GM21576 (cell line): Measurements from ENCODE around the gene REXO5.
"Not testable (repeated sequence)": the region's sequence is repeated elsewhere in the genome, so short reads cannot be mapped to it uniquely, and the experiment has no call there.

ENCODE experiments used
- ATAC-seq: cut with Tn5 transposase; IDR thresholded peaks from one replicate; pipeline ENCODE4 v1.9.1; 2021; ENCODE audit warnings: mild to moderate bottlenecking, moderate library complexity; ENCODE audit not compliant: unreplicated experiment

REXO5 gene

GRCh38 chr16:20798364-20798763 lies 8.0 kb upstream of the REXO5 start:
- ATAC-seq, result no peak

- no peak for ATAC-seq
Observed at GRCh38 chr16:20799599-20799998, 6.7 kb upstream of the REXO5 start.

DNA sequence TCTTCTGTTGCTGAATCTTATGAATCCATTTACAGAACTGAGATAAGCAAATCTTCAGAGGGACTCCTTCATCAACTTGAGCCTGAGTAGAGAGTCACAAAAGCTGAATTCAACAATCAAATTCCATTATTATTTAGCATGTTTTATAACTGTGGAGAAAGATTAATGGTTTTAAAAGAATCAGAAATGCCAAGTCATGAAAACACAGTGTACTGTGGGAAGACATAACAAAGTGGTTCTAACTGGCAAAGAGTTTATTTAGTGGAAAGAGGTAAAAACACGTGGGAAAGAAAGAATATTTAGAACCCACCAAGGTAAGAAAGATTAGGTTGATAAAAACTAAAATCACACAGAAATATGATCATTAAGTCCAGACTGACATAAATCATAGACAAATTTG lies 5.0 kb upstream of the REXO5 start:
- no peak for ATAC-seq

GRCh38 chr16:20803192-20803560 lies 3.2 kb upstream of the REXO5 start:
- no peak for ATAC-seq

DNA sequence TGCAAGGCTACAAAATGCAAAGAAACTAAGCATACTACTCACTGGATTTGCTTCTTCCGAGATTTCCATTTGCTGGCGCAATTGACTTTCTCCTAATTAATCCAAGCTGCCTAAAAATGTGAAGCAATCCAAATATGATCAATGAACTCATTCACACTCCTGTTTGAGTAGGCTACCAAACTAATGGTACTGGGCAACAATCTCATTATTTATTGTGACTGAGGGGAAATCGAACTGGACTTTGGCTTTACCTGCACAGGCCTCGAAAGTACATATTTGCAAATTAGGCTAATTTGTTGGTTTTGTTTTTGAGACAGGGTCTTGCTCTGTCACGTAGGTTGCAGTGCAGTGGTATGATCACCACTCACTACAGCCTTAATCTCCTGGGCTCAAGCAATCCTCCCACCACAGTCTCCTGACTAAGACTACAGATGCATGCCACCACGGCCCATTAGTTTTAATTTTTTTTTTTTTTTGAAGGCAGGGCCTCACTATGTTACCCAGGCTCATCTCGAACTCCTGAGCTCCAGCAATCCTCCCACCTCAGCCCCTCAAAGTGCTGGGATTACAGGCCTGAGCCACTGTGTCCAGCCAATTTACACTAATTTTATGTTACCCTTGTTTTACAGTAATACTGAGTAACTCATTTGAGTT lies 2.6 kb upstream of the REXO5 start:
- ATAC-seq, result no peak

GRCh38 chr16:20805684-20806167 lies 601 bp upstream of the REXO5 start:
- ATAC-seq, result not testable (repeated sequence)

DNA sequence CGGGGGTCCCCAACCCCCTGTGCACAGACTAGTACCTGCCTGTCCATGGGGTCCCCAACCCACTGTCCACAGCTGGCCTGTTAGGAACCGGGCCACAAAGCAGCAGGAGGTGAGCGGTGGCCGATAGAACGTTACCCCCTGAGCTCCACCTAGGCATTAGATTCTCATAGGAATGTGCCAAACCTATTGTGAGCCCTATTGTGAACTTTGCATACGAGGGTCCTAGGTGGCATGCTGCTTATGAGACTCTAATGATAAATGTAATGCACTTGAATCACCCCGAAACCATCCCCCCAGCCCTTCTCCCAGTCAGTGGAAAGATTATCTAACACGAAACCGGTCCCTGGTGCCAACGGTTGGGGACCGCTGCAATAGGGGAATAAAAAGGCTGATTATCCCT lies 1.5 kb downstream of the REXO5 start:
- no peak for ATAC-seq

GRCh38 chr16:20811889-20812439 lies 5.6 kb downstream of the REXO5 start:
- ATAC-seq, result no peak

GRCh38 chr16:20812510-20812909 lies 6.2 kb downstream of the REXO5 start:
- no peak for ATAC-seq

- no peak for ATAC-seq
Observed at GRCh38 chr16:20814784-20815183, 8.5 kb downstream of the REXO5 start.

- no peak for ATAC-seq
Observed at GRCh38 chr16:20818929-20819585, 12.7 kb downstream of the REXO5 start.

DNA sequence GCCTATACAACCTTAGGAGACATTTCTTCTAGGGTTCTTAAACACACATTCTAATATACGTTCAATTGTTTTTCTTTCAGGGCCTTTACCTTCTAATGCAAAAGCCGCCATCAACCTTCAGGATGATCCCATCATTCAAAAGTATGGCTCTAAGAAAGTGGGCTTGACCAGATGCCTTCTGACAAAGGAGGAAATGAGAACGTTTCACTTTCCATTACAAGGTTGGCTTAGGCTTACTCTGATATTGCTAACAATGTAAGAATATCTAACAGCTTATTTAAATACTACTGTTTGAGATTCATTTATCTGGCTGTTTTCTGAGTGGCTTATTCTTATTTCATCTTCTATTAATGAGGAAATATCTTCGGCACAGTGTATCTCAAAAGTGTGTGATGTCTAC lies 15.4 kb downstream of the REXO5 start:
- no peak for ATAC-seq

GRCh38 chr16:20822521-20823325 lies 16.4 kb downstream of the REXO5 start:
- no peak for ATAC-seq

DNA sequence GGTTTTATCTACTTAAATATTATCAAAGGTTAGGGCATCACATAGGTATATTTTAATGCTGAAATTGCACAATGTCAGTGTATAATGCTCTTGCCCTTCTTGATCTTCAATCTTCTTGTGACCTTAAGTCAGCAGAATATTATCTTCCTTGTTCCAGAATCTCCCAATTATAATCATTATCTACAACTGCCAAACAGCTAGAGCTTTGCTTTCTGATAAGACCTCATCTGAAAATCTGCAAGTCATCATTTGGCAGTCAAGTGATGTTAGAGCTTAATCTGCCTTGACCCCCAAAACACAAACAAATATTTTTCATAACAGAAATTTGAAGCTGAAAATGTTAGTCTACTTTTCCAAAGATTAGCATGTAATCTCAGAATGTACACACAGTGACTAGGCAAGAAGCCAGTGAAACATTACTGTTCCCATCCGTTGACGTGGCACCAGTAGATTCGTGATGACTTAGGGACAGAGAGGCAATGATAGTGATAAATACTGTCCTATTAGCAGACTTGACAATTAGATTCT lies 19.8 kb downstream of the REXO5 start:
- no peak for ATAC-seq

DNA sequence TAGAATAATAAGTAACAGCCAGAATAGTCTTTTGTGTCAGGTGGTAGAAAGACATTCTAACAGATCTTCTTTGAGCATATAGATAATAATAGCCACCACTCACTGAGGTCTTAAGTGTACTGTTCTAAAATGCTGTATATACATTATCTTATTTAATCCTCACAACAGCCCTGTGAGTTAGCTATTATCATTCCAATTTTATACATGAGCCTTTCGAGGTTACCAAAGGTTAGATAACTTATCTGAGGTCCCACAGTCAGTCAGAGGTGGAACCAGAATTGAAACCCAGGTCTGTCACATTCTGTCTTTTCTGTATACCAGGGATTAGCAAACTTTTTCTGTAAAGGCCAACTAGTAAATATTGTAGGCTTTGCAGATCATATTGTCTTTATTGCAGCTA lies 23.2 kb downstream of the REXO5 start:
- no peak for ATAC-seq

- no peak for ATAC-seq
Observed at GRCh38 chr16:20830372-20830771, 24.0 kb downstream of the REXO5 start.

DNA sequence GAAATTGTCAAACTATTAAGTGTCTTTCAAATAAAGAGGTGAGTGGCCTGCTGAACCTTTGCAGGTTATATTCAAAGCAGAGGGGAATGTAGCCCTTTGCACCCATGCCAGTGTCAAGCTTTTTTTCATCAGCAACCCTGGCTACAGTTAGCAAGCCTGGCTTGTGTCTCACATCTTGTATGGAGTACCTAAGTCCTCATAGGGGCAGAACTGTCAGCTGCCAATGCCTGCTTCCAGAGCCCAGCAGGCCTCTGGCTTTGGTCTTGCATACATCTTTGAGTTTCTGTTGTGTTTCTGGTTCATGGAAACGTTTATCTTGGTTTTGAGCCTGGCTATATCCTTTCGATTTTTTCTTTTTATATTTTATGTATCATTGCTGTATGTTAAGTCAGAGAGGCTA lies 26.8 kb downstream of the REXO5 start:
- ATAC-seq, result no peak

GRCh38 chr16:20838240-20838639 lies 31.9 kb downstream of the REXO5 start:
- ATAC-seq, result no peak

DNA sequence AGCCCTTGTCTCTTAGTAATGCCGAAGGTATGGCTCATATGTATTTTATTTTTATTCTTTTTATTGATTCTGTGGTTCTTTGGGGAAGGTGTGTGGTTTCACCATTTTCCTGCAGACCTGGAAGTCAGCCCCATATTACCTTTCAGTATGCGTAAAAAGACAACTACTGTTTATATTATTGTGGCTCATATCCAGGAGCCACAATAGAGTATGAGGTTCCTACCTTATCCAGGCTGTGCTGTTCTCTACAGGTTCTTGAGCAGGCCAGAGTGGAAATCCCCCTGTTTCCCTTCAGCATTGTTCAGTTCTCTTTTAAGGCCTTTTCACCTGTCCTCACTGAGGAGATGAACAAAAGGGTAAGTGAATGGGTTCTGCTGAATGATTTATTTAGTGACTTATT lies 33.2 kb downstream of the REXO5 start:
- ATAC-seq, result no peak

- ATAC-seq, result no peak
Observed at GRCh38 chr16:20844054-20844453, 37.7 kb downstream of the REXO5 start.

DNA sequence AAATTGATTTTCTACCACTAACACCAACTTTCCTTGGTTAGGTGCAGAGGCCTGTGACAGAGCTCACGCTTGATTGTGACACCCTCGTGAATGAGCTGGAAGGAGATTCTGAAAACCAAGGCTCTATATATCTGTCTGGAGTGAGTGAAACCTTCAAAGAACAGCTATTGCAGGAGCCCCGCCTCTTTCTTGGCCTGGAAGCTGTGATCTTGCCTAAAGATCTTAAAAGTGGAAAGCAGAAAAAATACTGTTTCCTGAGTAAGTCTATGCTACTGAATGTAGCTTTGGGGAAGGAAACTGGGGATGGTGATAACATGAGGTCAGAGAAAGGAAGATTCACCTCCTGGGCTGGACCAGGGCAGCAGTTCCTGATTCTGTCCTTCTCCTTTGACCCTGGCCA lies 38.3 kb downstream of the REXO5 start:
- no peak for ATAC-seq
